ENCODE measurements around the gene SCN1A.

- TF ChIP-seq SUZ12 (IDR thresholded peaks at IDR 0.05; ENCODE audit: extremely low read depth, insufficient read depth, insufficient read length): no peak
- no peak for TF ChIP-seq ZNF274 (IDR thresholded peaks at IDR 0.05; ENCODE audit: low read depth, low read length)
Observed at GRCh38 chr2:166094325-166094724, 33.5 kb downstream of the SCN1A start.

Measured in NT2/D1 (cell line).